Measurements from ENCODE around the gene MMD.

- no peak for TF ChIP-seq POLR2AphosphoS5 (IDR thresholded peaks at IDR 0.05; ENCODE audit: insufficient read depth in 1 of 2, low read depth in 1 of 2)
- no peak for TF ChIP-seq CTCF (IDR thresholded peaks at IDR 0.05)
Measured at GRCh38 chr17:55409030-55409800, 12.4 kb downstream of the MMD start.

Data from vagina (tissue), 2 donors.